Spleen (tissue), 7 donors: Measurements from ENCODE around the gene ARHGEF1.

ENCODE experiments used
- POLR2A ChIP-seq, 3 donors: fragments of 450-650 bp; IDR thresholded peaks; one replicate each; pipeline ENCODE4 v1.5.1; 2017; ENCODE audit warnings: antibody characterized with exemption in 3 of 3, mild to moderate bottlenecking in 1 of 3
- POLR2AphosphoS5 ChIP-seq, 3 donors: sonication (generic); formaldehyde crosslinking; IDR thresholded peaks; one replicate each; pipeline ENCODE4 v1.5.1; 2017; ENCODE audit warnings: antibody characterized with exemption in 3 of 3
- TF ChIP-seq, protein P1 (sequence below), 11 experiments: fragments of 200-600 bp in 7 of 11; fragments of 450-650 bp in 4 of 11; sonication (generic) in 4 of 11; IDR thresholded peaks in 8 of 11; conservative IDR thresholded peaks in 3 of 11; 1 replicate in 7 of 11; 2 replicates in 4 of 11; pipeline versions ENCODE4 v1.4.0 to v1.8.0; 2016 to 2021; ENCODE audit warnings: antibody characterized with exemption in 11 of 11, inconsistent platforms in 4 of 11, mild to moderate bottlenecking in 1 of 11
- donor health status: DM: no; HTN: no; CAD: no; lungs with moderate emphysema.
- donor health status: DM: no; HTN: no; CAD: no.
- donor health status: DM: no; HTN: no; CAD: no.

DNA sequence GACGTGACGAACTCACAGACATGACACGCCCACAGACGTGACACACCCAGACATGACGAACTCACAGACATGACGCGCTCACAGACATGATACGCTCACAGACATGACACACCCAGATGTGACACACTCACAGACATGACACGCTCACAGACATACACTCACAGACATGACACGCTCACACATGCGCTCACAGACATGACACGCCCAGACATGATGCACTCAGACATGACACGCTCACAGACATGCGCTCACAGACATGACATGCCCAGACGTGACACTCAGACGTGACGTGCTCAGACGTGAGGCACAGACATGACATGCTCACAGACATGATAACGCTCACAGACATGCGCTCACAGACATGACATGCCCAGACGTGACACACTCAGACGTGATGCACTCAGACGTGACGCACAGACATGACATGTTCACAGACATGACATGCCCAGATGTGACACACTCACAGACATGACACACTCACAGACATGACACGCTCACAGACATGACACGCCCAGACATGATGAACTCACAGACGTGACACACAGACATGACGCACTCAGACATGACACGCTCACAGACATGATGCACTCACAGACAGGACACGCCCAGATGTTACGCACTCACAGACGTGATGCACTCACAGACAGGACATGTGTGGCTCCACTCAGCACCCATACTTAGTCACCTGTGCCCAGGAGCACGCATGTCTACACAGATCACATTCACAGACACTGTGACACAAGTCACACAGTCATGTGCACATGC lies 37.1 kb downstream of the ARHGEF1 start:
- no peak for TF ChIP-seq POLR2A (IDR thresholded peaks at IDR 0.05)
- TF ChIP-seq POLR2AphosphoS5 (IDR thresholded peaks at IDR 0.05) = no peak
- TF ChIP-seq, protein P1, sequence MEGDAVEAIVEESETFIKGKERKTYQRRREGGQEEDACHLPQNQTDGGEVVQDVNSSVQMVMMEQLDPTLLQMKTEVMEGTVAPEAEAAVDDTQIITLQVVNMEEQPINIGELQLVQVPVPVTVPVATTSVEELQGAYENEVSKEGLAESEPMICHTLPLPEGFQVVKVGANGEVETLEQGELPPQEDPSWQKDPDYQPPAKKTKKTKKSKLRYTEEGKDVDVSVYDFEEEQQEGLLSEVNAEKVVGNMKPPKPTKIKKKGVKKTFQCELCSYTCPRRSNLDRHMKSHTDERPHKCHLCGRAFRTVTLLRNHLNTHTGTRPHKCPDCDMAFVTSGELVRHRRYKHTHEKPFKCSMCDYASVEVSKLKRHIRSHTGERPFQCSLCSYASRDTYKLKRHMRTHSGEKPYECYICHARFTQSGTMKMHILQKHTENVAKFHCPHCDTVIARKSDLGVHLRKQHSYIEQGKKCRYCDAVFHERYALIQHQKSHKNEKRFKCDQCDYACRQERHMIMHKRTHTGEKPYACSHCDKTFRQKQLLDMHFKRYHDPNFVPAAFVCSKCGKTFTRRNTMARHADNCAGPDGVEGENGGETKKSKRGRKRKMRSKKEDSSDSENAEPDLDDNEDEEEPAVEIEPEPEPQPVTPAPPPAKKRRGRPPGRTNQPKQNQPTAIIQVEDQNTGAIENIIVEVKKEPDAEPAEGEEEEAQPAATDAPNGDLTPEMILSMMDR (IDR thresholded peaks at IDR 0.05 in 8 of 11, conservative IDR thresholded peaks at IDR 0.05 in 3 of 11) = no peak
